Natural killer cell (primary cell): ENCODE data around the gene TMEM19. TPM values are rescaled to one million over a fixed set of nuclear protein-coding genes. Genes with fewer than 3 reads are reported as not detected.
"Not testable (repeated sequence)": the region's sequence is repeated elsewhere in the genome, so short reads cannot be mapped to it uniquely, and the experiment has no call there.

Experiments used
- ATAC-seq, 3 donors: fragments of 150-1000 bp in 2 of 3; fragments of 200-7000 bp in 1 of 3; cut with Tn5 transposase; 1 replicate in 1 of 3; 2 replicates in 2 of 3; pipeline ENCODE4 v1.10.0; 2021; ENCODE audit warnings: mild to moderate bottlenecking in 2 of 3, moderate library complexity in 2 of 3
- DNase-seq, 2 donors: peaks; one replicate each; pipeline versions ENCODE4 v3.0.0 to v3.0.0-alpha.2; 2013 to 2021; ENCODE audit warnings: mixed read lengths in 1 of 2
- H3K27ac ChIP-seq: one replicate; pipeline ENCODE4 v1.5.1; 2013; ENCODE audit warnings: mild to moderate bottlenecking, low read length
- H3K27me3 ChIP-seq: one replicate; pipeline ENCODE4 v1.6.1; 2013; ENCODE audit warnings: low read length; ENCODE audit not compliant: control insufficient read depth, insufficient read depth
- H3K36me3 ChIP-seq: one replicate; pipeline ENCODE4 v1.6.1; 2013; ENCODE audit warnings: low read length; ENCODE audit not compliant: control insufficient read depth, insufficient read depth
- H3K4me1 ChIP-seq: one replicate; pipeline ENCODE4 v1.6.1; 2013; ENCODE audit warnings: low read length; ENCODE audit not compliant: control insufficient read depth, insufficient read depth
- H3K4me3 ChIP-seq: one replicate; pipeline ENCODE4 v1.5.1; 2013; ENCODE audit warnings: low read length
- H3K9me3 ChIP-seq: one replicate; pipeline ENCODE4 v1.6.1; 2013; ENCODE audit warnings: low read length; ENCODE audit not compliant: control insufficient read depth, insufficient read depth
- H3K27ac Mint-ChIP-seq, 2 donors: one replicate each; pipeline ENCODE4 v1.8.0; 2022; ENCODE audit warnings: mild to moderate bottlenecking in 2 of 2, mixed read lengths in 2 of 2, moderate library complexity in 1 of 2
- H3K27me3 Mint-ChIP-seq, 2 donors: one replicate each; pipeline ENCODE4 v1.8.0; 2022; ENCODE audit warnings: low read depth in 2 of 2, mixed read lengths in 2 of 2
- H3K36me3 Mint-ChIP-seq: one replicate; pipeline ENCODE4 v1.8.0; 2022; ENCODE audit warnings: mixed read lengths
- H3K4me1 Mint-ChIP-seq, 2 donors: one replicate each; pipeline ENCODE4 v1.8.0; 2022; ENCODE audit warnings: mixed read lengths in 2 of 2
- H3K4me3 Mint-ChIP-seq: one replicate; pipeline ENCODE4 v1.8.0; 2022; ENCODE audit warnings: mild to moderate bottlenecking, moderate library complexity, mixed read lengths
- H3K9me3 Mint-ChIP-seq, 2 donors: one replicate each; pipeline ENCODE4 v1.8.0; 2022; ENCODE audit warnings: mixed read lengths in 2 of 2
- CTCF ChIP-seq: fragments of 200-600 bp; IDR thresholded peaks from one replicate; pipeline ENCODE4 v1.8.0; 2022; ENCODE audit warnings: antibody characterized with exemption
- WGBS: methylation state at CpG from one replicate; pipeline ENCODE4 v1.1.7; 2013; ENCODE audit warnings: missing lambda C conversion rate; ENCODE audit not compliant: insufficient coverage; 5-methylcytosine and 5-hydroxymethylcytosine counted together
- intact Hi-C: fragments of 100-400 bp; cut with micrococcal nuclease; formaldehyde crosslinking; loops from one replicate; pipeline ENCODE4 v1.14.2; 2022
- total RNA-seq, 4 donors: library from RNA; stranded (reverse); fragments of 120-200 nt in 1 of 4; gene quantifications; one replicate each; pipeline versions ENCODE4 v1.2.3 to v1.2.4, GENCODE V29; 2013 to 2022

Gene TMEM19
- total RNA-seq, 3 donors from 2014 or later (not counting 1 experiment from before 2014, with no cell fraction given): 13.8 to 24.6 (median 18.9) TPM

GRCh38 chr12:71693126-71693525 lies 7.2 kb downstream of the TMEM19 start:
- TF ChIP-seq CTCF: no peak
- ATAC-seq: no peak
- H3K4me3 ChIP-seq: no peak overlapping the region
- Mint-ChIP-seq H3K4me1 (peaks cover 8 to 22% of the 10 kb centered on the region in 2 donors), H3K9me3 (no peaks in the 10 kb centered on the region), H3K36me3 (peaks cover 4% of the 10 kb centered on the region), H3K27ac (no peak overlapping the region), H3K4me3 (no peak overlapping the region), H3K27me3 (no peaks in the 10 kb centered on the region)
- H3K27me3 ChIP-seq: no peaks in the 10 kb centered on the region
- 98% methylated on average over 7 of the region's 7 CpGs for WGBS
- intact Hi-C loops: no loop called here
- no peak for DNase-seq
- no peak overlapping the region for H3K27ac ChIP-seq
- no peaks in the 10 kb centered on the region for H3K9me3 ChIP-seq
- peaks cover 18% of the 10 kb centered on the region for H3K36me3 ChIP-seq
- H3K4me1 ChIP-seq: peaks cover 6% of the 10 kb centered on the region

DNA sequence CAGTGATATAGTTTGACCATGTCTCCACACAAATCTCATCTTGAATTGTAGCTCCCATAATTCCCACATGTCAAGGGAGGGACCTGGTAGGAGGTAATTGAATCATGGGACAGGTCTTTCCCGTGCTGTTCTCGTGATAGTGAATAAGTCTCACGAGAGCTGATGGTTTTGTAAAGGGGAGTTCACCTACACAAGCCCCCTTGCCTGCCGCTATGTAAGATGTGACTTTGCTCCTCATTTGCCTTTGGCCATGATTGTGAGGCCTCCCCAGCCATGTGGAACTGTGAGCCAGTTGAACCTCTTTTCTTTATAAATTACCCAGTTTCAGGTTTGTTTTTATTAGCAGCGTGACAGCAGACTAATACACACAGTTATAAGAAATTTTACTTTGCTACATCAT lies 7.8 kb downstream of the TMEM19 start:
- WGBS: 88% methylated on average over 4 of the region's 5 CpGs
- H3K4me3 ChIP-seq, H3K36me3 Mint-ChIP-seq, ATAC-seq, DNase-seq, H3K27ac Mint-ChIP-seq, H3K27me3 Mint-ChIP-seq, H3K9me3 Mint-ChIP-seq, H3K4me3 Mint-ChIP-seq, H3K4me1 ChIP-seq, H3K9me3 ChIP-seq, H3K27me3 ChIP-seq, intact Hi-C loops: not testable (repeated sequence)
- Histone ChIP-seq H3K27ac (peak overlapping the region; percentile 67), H3K36me3 (peaks cover 24% of the 10 kb centered on the region)
- H3K4me1 Mint-ChIP-seq: peaks cover 6 to 20% of the 10 kb centered on the region in 2 donors

DNA sequence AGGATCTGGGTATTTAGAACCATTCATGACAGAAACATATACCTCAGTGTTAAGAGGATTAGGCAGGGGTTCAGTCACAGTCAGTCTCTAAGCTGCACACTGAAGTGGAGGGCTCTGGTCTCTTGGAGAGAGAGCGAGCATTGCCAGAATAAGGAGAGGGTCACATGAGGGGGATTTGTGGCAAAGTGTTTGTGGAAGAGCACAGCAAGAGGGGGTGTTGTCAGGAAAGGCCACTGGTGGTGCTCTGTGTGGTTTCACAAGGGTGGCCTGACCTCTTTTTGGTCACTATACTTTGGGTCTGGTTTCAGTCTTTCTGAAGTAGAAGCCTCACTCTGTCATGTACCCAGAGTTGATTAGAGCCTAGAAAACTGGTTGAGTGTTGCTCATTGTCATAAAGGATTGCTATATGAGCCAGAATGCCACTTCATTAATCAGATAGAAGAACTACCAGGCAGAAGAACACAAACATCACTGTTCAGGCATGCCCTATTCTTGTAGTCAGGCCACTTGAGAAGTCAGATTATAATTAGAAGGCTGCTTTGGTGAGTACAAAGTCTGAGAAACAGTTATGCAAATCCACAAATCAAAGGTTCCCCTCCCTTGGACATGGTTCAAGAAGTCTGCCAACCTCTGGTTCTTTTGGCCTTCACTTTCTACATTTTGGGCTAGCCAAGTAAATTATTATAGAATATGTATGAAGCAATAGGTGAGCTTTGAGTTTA lies 8.4 kb downstream of the TMEM19 start:
- Mint-ChIP-seq H3K4me3 (no peak overlapping the region), H3K27me3 (no peaks in the 10 kb centered on the region), H3K36me3 (peaks cover 8% of the 10 kb centered on the region), H3K9me3 (no peaks in the 10 kb centered on the region), H3K27ac (no peak overlapping the region), H3K4me1 (peaks cover 4 to 16% of the 10 kb centered on the region in 2 donors)
- Histone ChIP-seq H3K4me3 (no peak overlapping the region), H3K9me3 (no peaks in the 10 kb centered on the region), H3K27ac (peak overlapping the region; percentile 67), H3K4me1 (peaks cover 2% of the 10 kb centered on the region), H3K27me3 (no peaks in the 10 kb centered on the region), H3K36me3 (peaks cover 29% of the 10 kb centered on the region)
- TF ChIP-seq CTCF: no peak
- intact Hi-C loops: no loop called here
- ATAC-seq (no peak), DNase-seq (no peak)
- 80% methylated on average over 1 of the region's 1 CpG for WGBS

GRCh38 chr12:71695782-71696181 lies 9.9 kb downstream of the TMEM19 start:
- no peak overlapping the region for H3K4me3 ChIP-seq
- Mint-ChIP-seq H3K27me3 (no peaks in the 10 kb centered on the region), H3K9me3 (no peaks in the 10 kb centered on the region), H3K4me3 (no peak overlapping the region), H3K36me3 (peaks cover 16% of the 10 kb centered on the region), H3K4me1 (peaks cover 0 to 7% of the 10 kb centered on the region in 2 donors), H3K27ac (no peak overlapping the region)
- no peak for DNase-seq
- no peak for ATAC-seq
- intact Hi-C loops: no loop called here
- H3K36me3 ChIP-seq: peaks cover 38% of the 10 kb centered on the region
- 100% methylated on average over 1 of the region's 1 CpG for WGBS
- H3K27ac ChIP-seq: no peak overlapping the region
- no peaks in the 10 kb centered on the region for H3K9me3 ChIP-seq
- no peaks in the 10 kb centered on the region for H3K27me3 ChIP-seq
- no peak for TF ChIP-seq CTCF
- peaks cover 2% of the 10 kb centered on the region for H3K4me1 ChIP-seq

GRCh38 chr12:71702181-71702580 lies 16.3 kb downstream of the TMEM19 start:
- peaks cover 16% of the 10 kb centered on the region for H3K36me3 Mint-ChIP-seq
- H3K4me3 Mint-ChIP-seq, H3K9me3 ChIP-seq, H3K9me3 Mint-ChIP-seq, DNase-seq, H3K4me1 Mint-ChIP-seq, H3K27me3 ChIP-seq, intact Hi-C loops, ATAC-seq, H3K27me3 Mint-ChIP-seq, H3K4me3 ChIP-seq, H3K27ac ChIP-seq, H3K4me1 ChIP-seq, H3K27ac Mint-ChIP-seq: not testable (repeated sequence)
- WGBS: 95% methylated on average over 8 of the region's 8 CpGs
- peaks cover 45% of the 10 kb centered on the region for H3K36me3 ChIP-seq
